Limb (tissue), 2 donors: ENCODE results near the gene SNCA.

Experiments
- DNase-seq, 2 donors: peaks; one replicate each; pipeline ENCODE4 v3.0.0-alpha.2; 2016; ENCODE audit errors: extremely low spot score in 2 of 2

Gene SNCA

DNA sequence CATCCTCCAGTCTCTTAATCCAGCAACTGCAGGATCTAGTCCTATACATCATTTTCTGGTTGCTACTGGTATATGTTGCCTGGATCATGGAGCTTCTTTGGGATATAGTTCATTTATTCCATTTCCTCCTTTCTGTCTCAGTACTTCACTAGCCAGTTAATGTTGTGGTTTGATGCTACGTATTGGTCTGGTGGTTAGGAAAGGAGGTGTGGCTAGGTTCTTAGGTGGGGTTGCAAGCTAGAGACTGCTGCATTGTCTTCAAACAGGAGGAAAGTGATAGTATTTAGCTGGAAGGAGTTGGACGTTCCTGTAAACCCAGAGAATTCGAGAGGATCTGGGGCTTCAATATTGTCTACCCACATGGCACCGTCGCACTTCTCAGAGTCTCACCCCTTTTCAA lies 129.5 kb downstream of the SNCA start:
- no peak for DNase-seq

DNA sequence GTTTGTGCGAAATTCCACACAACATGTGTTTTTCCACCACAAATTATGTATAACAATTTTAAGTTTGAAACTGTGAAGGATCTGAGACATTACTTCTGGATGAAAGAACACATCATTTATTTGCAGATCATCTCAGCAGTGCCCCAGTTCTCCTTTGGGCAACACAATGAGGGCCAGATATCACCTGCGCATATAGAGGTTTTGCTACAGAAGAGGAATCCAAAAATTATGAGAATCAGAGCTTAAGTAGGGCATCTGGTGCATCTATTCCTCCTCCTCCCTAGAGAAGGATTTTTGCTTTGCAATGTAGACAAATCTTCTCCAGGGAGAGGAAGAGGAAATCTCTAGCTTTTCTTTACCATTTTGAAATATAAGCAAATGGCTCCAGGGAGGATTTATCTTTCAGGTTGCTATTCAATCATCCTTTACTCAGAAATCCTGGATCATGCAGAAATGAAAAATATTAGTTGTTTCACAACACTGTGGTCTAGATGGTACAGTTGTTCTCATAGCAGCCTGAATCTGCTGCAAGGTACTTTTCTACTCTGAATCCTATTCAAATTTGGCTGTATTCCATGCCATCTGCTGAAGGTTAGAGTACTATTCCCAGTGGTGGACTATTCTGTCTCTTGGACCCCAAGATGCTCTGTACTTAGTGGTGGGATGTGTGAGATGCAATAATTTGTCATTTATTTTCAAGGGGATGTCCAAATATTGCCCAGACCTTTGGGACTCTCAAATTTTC lies 132.1 kb downstream of the SNCA start:
- no peak for DNase-seq

DNA sequence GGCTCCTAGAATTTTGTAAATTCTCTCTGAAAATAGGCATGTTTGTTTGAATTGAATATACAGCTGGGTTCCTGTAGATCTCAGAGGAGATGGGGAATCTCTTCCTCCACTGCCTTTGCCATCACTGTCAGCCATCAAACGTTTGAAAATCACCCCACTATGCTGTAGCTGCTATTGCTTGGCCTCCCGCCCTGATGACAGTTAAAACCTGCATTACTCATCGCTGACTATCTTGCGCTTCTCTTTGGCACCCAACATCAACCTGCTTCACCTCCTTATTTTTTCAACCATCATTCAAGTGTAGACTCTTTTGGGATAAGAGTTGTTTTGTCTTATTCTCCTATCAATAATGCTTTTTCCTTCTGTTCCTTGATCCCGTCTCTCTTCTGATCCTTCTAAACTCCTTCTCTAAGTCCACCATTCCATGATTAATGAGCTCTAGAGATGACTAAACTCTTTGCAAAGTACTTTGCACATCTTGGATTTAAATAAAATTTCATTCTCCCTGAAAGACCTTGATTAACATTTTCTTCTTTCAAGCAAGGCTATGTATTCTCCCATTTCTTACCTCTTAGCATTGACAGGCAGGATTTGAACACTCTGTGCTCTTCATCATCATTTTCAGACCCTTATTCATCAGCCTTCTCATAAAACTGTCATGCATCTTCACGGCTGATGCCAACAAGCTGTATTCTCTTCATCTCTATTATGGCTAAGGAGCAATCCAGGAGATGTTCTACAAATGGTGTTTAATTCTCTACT lies 133.0 kb downstream of the SNCA start:
- DNase-seq = no peak

DNA sequence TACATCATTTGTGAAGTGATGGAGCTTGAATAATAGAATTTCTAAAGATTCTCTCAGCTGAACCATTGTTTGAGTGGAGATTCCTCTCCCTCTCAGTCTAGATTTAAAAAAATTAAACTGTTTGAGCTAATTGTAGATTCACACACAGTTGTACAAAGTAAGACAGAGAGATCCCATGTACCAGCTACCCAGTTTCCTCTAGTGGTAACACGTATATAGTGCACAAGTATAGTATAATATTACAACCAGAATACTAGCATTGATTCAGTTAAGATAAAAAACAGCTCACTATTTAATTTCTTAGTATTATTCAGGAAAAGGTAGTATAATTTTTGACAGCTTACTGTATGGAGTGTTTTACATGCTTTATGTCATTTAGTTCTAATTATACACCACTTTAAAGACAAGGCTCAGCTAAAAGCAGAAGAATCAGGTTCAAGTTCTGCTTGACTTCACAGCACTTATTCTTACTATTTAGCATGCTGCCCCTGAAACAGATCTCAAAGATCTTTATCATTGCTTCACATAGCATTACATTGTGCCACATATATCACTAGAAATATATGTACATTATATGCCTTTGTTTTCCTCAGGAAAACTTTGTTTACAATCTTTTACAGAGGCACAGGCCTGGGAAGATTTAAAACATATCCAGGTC lies 136.1 kb downstream of the SNCA start:
- DNase-seq = no peak

DNA sequence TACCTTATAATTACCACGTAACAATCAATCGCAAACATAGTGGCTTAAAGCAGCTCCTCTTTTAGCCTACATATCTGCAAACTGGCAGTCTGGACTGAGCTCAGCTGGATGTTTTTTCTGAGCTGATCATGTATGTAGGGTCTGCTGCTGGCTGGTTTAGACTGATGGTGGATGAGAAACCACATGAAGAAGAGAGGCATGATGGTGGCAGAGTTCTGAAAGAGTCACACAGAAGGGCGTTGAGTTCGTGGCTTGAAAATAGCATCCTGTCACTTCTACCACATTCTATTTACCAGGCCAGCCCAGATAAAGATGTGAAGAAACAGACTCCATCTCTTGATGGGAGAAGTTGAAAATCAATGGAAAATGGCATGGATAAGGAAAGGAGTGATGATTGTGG lies 151.3 kb downstream of the SNCA start:
- DNase-seq = no peak

DNA sequence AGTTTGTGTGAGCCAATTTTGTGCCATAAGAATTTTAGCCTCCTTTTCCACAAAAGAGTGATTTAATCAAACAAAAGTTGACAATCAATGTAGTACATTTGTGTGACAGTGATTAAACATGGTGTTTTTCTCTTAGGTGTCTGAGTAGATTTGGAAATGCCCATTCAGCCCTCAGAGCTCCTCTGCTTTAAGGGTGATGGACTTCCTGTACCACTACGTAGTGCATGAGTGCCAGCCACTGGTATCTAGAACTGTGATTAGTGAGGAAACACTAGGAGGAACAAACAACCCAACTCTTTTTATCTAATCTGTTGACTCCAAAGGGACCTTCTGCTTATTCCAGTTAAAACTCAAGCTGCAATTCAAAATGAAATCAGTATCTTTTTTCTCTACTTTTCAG lies 151.7 kb downstream of the SNCA start:
- DNase-seq = no peak

DNA sequence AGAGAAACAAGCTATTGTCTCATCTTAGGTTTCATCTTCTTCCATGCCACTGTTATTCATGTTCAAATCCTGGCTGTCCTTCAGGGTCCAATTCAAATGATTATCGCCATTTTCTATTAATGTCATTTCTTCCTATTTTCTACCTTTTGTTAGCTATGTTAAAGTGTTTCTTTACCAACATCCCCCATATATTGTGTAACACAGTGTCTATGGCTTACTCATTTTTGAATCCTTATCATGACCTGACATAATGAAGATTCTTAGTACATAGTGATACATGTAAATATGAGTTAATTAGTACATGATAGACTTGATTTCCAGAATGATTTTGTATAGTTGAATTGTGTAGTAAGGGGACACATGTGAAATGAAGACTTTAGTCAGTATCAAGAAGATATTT lies 152.4 kb downstream of the SNCA start:
- no peak for DNase-seq

DNA sequence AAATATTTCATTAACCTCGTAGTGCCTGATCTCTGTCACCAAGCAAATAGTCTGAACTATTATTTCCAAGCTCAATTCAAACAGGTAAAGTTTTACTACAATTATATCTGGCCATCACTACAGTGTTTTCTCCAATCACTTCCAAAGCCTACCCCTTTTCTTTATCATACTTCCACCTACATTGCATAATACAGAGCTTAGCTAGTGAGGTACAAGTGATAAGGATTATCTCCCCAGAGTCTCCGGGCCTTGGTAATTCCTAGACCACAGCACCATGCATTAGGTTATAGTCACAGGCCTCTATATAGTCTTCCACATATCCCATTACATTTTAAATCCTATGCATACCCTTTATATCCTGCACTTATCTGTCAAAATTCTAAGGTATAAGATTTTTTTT lies 154.2 kb downstream of the SNCA start:
- DNase-seq = no peak

DNA sequence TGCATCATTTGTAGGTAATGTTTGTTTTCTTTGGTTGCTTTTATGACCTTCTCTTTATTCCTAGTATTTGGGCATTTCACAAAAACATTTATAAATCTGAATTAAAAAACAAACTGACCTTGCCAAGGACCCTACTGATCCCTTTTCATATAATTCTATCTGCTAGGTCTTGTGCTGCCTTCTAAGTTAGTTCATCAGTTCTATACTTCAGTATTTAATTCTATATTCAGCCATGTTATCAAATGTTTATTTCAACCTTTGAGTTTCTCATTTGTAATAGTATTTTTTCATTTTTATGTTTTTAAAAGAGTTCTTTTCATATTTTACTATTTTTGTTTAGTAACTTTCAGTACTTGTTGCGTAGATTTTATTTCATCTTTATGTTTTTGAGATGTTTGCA lies 155.3 kb downstream of the SNCA start:
- DNase-seq = no peak

DNA sequence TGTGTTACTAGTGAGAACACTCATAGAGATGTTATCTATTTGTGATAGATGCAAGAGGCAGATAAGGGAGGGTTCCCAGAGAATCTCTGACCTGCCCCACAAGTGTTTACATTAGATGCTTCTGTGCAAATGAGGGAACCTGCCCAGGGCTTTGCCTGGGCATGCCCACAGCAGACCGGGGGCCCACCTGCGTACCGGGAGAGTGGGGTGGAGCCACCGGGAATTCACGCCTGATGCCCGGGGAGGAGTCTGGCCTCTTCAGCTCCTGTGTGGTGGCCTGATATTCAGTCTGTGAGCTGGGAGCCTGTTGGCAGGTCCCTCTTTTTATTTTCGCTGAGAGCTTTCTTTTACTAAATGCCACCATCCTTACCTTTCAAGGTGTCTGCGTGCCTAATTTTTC lies 155.7 kb downstream of the SNCA start:
- DNase-seq = no peak

DNA sequence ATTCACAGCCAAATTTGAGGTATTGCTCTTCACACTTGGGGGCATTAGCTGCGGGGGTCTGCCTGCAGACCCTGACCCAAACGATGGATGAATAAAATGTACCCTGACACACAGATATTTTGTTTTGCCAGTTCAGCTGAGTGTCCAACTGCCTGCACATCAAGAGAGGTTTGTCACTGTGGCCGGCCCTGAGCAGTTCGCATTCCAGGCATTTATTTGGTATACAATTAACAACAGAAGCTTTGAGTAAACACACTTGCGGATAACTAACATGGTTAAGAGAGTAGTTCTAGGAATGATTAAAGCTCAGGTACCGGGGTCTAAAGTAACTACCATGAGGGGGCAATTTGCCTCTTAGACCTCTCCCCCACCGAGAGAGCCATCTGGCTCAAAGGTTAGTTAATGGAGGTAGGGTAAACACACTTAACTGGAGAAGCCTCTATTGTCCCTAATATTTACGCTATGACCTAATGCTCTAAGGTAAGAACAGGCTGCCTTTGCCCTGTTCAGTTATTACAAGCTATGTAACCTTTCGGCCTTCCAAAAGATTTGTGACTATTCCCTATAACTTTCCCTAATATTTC lies 162.0 kb downstream of the SNCA start:
- no peak for DNase-seq
